ENCODE results near the gene CEP170B.
A peak's percentile ranks its signal among the peaks of the same experiment; 100 is the strongest.
"Not testable (repeated sequence)": the region's sequence is repeated elsewhere in the genome, so short reads cannot be mapped to it uniquely, and the experiment has no call there.

CEP170B gene

GRCh38 chr14:104899781-104900180, 34.7 kb downstream of the CEP170B start:
- no peak for TF ChIP-seq CTCF (conservative IDR thresholded peaks at IDR 0.05; ENCODE audit: low read depth, low read length)
- no peak for DNase-seq (ENCODE audit: low read depth)
- H3K4me3 ChIP-seq (ENCODE audit: low read length) = no peak overlapping the region

- TF ChIP-seq CTCF (conservative IDR thresholded peaks at IDR 0.05; ENCODE audit: low read depth, low read length) = no peak
- no peak for DNase-seq (ENCODE audit: low read depth)
- H3K4me3 ChIP-seq (ENCODE audit: low read length) = no peak overlapping the region
These were observed 35.8 kb downstream of the CEP170B start for GRCh38 chr14:104900639-104901512.

- DNase-seq (ENCODE audit: low read depth) = no peak
- H3K4me3 ChIP-seq (ENCODE audit: low read length) = no peak overlapping the region
- TF ChIP-seq CTCF (conservative IDR thresholded peaks at IDR 0.05; ENCODE audit: low read depth, low read length) = no peak
These were observed 38.9 kb downstream of the CEP170B start for GRCh38 chr14:104903990-104904389.

GRCh38 chr14:104904650-104905578, 39.8 kb downstream of the CEP170B start:
- DNase-seq (ENCODE audit: low read depth); H3K4me3 ChIP-seq (ENCODE audit: low read length): not testable (repeated sequence)

- not testable (repeated sequence) for DNase-seq (ENCODE audit: low read depth); H3K4me3 ChIP-seq (ENCODE audit: low read length)
These were observed 40.5 kb downstream of the CEP170B start for GRCh38 chr14:104905579-104905933.

- TF ChIP-seq CTCF (conservative IDR thresholded peaks at IDR 0.05; ENCODE audit: low read depth, low read length) = no peak
- no peak for DNase-seq (ENCODE audit: low read depth)
- H3K4me3 ChIP-seq (ENCODE audit: low read length) = no peak overlapping the region
These were observed 43.2 kb downstream of the CEP170B start for GRCh38 chr14:104908303-104908702.

- H3K4me3 ChIP-seq (ENCODE audit: low read length) = no peak overlapping the region
- no peak for TF ChIP-seq CTCF (conservative IDR thresholded peaks at IDR 0.05; ENCODE audit: low read depth, low read length)
- DNase-seq (ENCODE audit: low read depth) = no peak
These were observed 47.0 kb downstream of the CEP170B start for GRCh38 chr14:104912053-104912452.

- peak; percentile 9 for DNase-seq (ENCODE audit: low read depth)
- H3K4me3 ChIP-seq (ENCODE audit: low read length) = no peak overlapping the region
- no peak for TF ChIP-seq CTCF (conservative IDR thresholded peaks at IDR 0.05; ENCODE audit: low read depth, low read length)
These were observed 48.4 kb downstream of the CEP170B start for GRCh38 chr14:104913435-104913834.

Measured in retinal pigment epithelial cell (primary cell).